ENCODE measurements around the gene PFDN4.
"Not testable (repeated sequence)": the region's sequence is repeated elsewhere in the genome, so short reads cannot be mapped to it uniquely, and the experiment has no call there.

Gene PFDN4

GRCh38 chr20:54201268-54201846 is 6.5 kb upstream of the PFDN4 start:
- no peak for DNase-seq

GRCh38 chr20:54203281-54203680 is 4.6 kb upstream of the PFDN4 start:
- DNase-seq: no peak

DNA sequence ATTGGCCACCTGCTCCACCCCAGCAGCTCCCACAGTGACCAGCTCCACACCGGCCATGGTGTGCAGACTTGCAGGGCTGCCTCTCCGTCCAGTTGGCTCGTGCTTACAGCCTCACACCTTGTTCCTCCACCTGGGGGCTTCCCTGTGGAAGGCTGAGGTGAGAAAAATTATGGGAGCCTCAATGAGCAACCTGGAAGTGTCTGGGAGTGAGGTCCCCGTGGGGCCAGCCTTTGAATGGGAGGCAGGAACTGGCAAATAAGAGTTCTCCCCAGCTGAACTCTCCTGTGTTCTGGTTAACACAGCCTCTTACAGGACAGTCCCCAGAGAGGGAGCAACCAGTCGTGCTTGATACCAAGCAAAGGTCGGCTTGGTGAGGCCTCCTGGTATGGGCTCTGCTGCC is 3.8 kb upstream of the PFDN4 start:
- DNase-seq: no peak

- no peak for DNase-seq
These were observed 3.4 kb upstream of the PFDN4 start for GRCh38 chr20:54204481-54204880.

- DNase-seq: no peak
These were observed 2.4 kb upstream of the PFDN4 start for GRCh38 chr20:54205450-54205849.

DNA sequence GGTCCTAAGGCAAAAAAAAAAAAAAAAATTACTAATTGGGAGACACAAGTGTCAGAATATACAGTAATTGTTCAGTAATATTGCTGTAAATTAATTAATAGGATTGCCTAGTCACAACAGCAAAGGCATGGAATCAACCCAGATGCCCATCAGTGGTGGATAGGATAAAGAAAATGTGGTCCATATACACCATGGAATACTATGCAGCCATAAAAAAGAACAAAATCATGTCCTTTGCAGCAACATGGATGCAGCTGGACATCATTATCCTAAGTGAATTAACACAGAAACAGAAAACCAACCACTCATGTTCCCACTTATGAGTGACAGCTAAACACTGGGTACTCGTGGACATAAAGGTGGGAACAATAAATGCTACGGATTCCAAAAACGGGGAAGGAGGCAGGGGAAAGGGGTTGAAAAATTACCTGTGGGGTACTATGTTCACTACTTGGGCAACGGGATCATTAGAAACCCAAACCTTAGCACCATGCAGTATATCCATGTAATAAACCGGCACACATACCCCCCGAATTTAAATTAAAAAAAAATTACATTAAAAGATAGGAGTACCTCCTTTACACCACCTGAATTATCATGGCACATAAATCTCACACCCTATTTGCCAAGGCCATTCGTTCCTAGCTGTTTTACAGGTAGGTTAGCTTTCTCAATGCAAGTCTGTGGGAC is 689 bp upstream of the PFDN4 start:
- DNase-seq: no peak

DNA sequence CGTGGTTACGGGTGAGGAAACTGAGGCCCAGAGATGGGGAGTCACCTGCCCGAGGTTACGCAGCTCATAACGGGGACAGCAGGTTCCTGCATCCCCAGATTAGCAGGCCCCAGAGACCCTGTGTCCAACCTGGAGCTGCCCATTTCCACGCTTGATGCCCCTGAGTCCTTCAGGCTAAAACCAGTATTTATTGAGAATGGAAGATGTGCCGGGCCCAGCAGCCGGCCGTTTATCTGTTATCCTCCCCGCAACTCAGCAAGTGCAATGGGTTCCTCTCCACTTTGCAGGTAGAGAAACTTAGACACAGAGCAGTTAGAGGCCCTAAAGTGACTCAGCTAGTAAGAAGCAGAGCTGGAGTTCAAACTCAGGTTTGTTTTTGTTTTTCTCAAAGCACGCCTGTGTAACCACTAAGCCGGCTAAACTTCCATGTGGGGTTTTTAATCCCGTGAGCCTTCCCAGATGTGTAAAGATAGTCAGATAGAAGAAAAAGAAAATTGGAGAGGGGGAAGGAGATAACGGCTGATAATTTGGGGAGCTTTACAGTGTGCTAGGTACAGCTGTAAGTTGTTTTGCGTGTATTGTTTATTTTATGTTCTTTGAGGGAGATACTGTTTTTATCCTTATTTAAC is 775 bp downstream of the PFDN4 start:
- no peak for DNase-seq

DNA sequence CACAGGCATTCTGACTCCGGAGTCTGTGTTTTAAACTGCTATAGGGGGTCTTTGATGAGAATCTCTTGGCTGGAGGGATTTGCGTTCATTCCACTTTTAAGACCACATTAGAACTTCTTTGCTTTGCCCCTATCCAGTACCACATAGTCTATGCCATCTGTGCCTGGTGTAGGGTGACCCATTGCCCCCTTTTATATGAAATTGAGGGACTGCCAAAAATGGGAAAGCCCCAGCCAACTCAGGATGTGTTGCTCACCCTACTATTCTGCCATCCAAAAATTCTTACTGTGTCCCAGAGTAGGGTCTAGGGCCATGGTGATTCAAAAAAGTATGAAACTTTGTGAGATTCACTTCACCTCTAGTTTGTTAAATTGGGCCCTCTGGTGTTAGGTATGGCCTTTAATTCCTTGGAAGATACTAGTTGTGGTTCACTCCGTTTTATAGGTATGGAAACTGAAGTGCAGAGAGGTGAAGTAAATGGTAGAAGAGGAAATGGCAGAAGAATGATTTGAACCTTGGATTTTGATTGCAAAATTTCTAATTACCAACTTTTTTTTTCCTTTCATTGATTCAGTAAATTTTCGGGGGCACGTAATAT is 1.4 kb downstream of the PFDN4 start:
- DNase-seq: no peak

DNA sequence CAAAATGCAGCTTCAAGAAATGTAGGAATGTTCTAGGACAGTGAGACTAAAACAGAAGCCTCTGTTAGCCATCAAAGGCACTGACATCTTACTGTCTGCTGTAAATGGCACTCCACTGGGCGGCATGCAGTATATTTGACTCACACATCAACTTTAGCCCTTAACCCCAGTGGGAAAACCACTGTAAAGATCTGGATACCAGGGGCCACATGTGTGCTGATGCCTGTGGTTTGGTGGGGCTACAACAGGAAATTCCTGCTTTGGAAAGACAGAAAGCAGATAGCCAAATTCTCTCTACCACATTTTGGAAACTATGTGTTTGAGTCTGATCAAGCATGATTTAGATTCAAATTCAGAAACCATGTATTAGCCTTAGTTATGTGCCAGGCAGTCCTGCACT is 4.3 kb downstream of the PFDN4 start:
- DNase-seq: no peak

GRCh38 chr20:54212871-54213270 is 5.0 kb downstream of the PFDN4 start:
- no peak for DNase-seq

GRCh38 chr20:54214566-54214965 is 6.7 kb downstream of the PFDN4 start:
- DNase-seq: no peak

GRCh38 chr20:54215157-54215789 is 7.4 kb downstream of the PFDN4 start:
- no peak for DNase-seq

DNA sequence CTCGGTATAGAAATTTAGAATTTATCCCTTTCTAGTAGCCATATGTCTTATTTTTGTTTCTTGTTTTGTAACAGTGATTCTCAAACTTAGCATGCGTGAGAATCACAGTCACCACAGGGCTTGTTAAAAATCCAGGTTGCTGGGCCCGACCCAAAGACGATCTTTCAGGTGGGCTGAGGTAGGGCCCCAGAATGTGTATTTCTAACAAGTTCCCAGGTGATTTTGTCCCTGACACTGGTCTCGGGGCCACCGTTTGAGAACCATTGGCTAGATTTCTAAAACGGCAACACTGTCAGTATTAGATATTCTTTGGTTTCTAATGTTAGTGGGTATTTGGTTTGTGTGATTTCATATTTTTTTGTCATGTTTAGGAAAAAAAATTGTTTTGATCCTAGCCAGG is 9.9 kb downstream of the PFDN4 start:
- no peak for DNase-seq

GRCh38 chr20:54218470-54218869 is 10.6 kb downstream of the PFDN4 start:
- DNase-seq: no peak

DNA sequence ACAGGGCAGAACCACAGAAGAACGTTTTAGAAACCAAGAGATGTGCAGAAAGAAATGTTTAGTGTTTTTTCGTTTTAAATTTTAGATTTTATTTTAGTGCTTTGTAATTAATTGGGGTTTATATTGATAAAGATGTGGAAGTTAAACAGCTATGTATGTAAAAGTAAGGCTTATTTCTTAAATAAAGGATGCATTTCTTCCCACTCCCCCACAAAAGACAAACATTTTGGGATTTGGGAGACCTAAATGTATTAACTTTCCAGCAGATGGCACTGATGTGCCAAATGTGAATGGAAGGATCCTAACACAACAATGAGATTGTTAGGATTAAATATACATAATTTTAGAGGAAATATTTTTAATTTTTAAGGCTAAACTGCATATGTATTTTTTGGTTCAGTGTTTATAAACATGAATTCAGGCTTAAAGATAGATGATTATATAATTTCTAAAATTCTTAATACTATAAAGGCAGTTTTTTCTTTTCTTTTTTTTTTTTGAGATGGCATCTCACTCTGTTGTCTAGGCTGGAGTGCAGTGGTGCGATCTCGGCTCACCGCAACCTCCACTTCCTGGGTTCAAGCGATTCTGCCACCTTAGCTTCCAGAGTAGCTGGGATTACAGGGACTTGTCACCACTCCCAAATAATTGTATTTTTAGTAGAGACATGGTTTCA is 12.0 kb downstream of the PFDN4 start:
- no peak for DNase-seq

DNA sequence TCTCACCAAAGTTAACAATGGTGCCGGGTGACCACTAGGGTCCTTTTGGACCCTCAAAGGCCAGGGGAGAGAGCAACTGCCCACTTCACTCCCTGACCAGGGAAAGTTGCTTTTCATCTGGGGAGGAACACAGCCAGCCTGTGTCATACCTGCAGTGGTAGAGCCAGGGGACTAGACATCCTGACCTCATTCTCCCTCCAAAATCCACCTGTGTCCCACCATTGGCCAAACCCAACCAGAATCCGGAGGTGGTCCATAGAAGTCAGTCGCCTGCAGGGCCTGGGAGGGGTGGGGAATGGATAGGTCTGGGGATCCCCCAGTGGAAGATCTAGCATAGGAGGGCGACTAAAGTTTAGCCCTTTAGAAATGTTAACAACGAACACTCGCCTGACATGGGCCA is 12.8 kb downstream of the PFDN4 start:
- no peak for DNase-seq

DNA sequence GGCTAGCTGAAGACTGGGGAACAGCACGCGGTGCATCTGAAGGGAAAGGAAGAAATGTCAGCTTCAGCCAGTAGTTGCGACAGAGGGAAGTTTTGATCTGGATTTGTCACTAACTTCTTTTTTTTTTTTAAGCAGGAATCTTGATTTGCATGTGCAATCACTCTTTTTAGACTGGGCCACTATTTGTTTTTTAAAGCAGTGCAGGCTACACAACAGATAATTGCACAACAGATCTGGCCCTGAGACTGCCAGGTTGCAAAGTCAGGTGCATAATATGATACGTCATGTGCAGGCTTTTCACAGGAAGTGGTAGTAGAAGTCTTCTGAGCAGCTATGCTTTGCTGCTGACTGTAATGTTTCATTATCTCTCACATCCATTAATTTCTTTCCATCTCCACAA is 13.5 kb downstream of the PFDN4 start:
- DNase-seq: peak; percentile 28

DNA sequence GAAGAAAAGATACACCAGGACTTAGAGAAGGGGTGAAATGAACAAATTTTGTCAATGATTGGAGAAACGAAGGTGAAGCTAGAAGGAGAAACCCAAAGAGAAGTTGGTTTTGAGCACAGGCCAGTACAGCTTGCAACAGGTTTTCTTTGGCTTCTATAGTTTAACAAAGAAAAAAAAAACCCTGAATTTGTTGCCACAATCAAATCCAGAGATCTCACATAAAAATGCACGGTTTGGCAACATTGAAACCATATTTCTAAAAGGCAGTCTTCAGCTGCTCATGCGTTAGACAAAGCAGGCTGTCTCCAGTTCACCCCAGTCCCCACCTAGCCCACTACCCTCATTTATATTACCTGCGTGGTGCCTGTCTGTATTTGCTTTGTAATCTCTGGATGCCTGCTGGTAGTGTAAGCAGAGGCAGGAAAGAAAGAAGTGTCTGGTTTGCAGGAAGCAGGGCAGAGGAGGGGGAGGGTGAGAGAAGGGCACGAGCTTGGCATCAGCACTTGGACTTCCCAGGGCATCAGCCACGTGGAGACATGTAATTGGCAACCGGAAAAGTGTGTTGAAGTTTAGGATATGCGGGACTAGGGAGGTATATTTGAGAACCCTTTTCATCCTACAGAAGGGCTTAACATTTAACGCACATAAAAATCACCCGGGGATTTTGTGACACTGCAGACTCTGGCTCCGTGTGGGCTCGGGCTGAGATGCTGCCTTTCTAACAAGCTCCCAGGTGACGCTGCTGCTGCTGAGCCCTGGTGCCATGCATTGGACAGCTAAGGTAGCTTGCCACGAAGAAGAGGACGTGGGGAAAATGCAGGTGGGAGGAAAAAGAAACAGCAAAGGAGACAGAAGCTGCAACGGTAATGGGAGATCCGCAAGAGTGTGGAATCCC is 14.4 kb downstream of the PFDN4 start:
- no peak for DNase-seq

GRCh38 chr20:54223285-54223684 is 15.4 kb downstream of the PFDN4 start:
- no peak for DNase-seq

GRCh38 chr20:54223751-54224150 is 15.9 kb downstream of the PFDN4 start:
- DNase-seq: no peak

GRCh38 chr20:54224642-54225041 is 16.8 kb downstream of the PFDN4 start:
- not testable (repeated sequence) for DNase-seq

- no peak for DNase-seq
These were observed 19.4 kb downstream of the PFDN4 start for GRCh38 chr20:54227241-54227640.

All from CD4-positive, alpha-beta T cell treated with Interleukin-17A for 1 hour (primary cell).